MCF 10A (cell line): ENCODE results near the gene UGT1A3. TPM values are rescaled to one million over a fixed set of nuclear protein-coding genes. Genes with fewer than 3 reads are reported as not detected.

Experiments
- BruUV-seq: library from RNA; stranded (reverse); fragments of 400-500 nt; replicated peaks from 2 replicates; lab custom pipeline; 2021; lab: Mats Ljungman, UMichigan
- CTCF ChIA-PET: fragments of 300-600 bp; sonication (Branson Sonifier 250); formaldehyde crosslinking; extraction: SDS; loops from one replicate; lab custom pipeline; 2021; ENCODE audit warnings: antibody characterized with exemption, inconsistent platforms; lab: Yijun Ruan, JAX
- POLR2A ChIA-PET: fragments of 300-600, 350-650 bp; sonication (Branson Sonifier 250); formaldehyde crosslinking; extraction: SDS; loops from one replicate; lab custom pipeline; 2020; ENCODE audit warnings: antibody characterized with exemption, inconsistent platforms; lab: Yijun Ruan, JAX
- DNase-seq: peaks from one replicate; pipeline ENCODE4 v3.0.0-alpha.2; 2018; ENCODE audit not compliant: unreplicated experiment
- H3K27ac Mint-ChIP-seq: one replicate; pipeline ENCODE4 v1.8.0; 2022; ENCODE audit warnings: mild to moderate bottlenecking, low read depth, mixed read lengths; ENCODE audit not compliant: unreplicated experiment
- H3K27me3 Mint-ChIP-seq: one replicate; pipeline ENCODE4 v1.8.0; 2022; ENCODE audit warnings: mixed read lengths; ENCODE audit not compliant: insufficient read depth, unreplicated experiment
- H3K36me3 Mint-ChIP-seq: one replicate; pipeline ENCODE4 v1.8.0; 2022; ENCODE audit warnings: mild to moderate bottlenecking, moderate library complexity, mixed read lengths; ENCODE audit not compliant: insufficient read depth, unreplicated experiment
- H3K4me1 Mint-ChIP-seq: one replicate; pipeline ENCODE4 v1.8.0; 2022; ENCODE audit warnings: mixed read lengths; ENCODE audit not compliant: insufficient read depth, unreplicated experiment
- H3K4me3 Mint-ChIP-seq: one replicate; pipeline ENCODE4 v1.8.0; 2022; ENCODE audit warnings: mild to moderate bottlenecking, moderate library complexity, mixed read lengths; ENCODE audit not compliant: unreplicated experiment
- H3K9me3 Mint-ChIP-seq: one replicate; pipeline ENCODE4 v1.8.0; 2022; ENCODE audit warnings: mixed read lengths; ENCODE audit not compliant: unreplicated experiment
- intact Hi-C: fragments of 100-400 bp; cut with micrococcal nuclease; formaldehyde crosslinking; loops from 2 replicates; pipeline ENCODE4 v1.14.1; 2022
- total RNA-seq: library from RNA; stranded (reverse); gene quantifications from 2 replicates; pipeline ENCODE4 v1.2.3, GENCODE V29; 2022
- TF ChIP-seq, protein P1 (sequence below): fragments of 200-600 bp; IDR thresholded peaks from one replicate; pipeline ENCODE4 v1.8.0; 2022; ENCODE audit warnings: antibody characterized with exemption, mild to moderate bottlenecking; ENCODE audit not compliant: unreplicated experiment

Gene UGT1A3
- total RNA-seq, 1 experiment from 2014 or later, result not detected

DNA sequence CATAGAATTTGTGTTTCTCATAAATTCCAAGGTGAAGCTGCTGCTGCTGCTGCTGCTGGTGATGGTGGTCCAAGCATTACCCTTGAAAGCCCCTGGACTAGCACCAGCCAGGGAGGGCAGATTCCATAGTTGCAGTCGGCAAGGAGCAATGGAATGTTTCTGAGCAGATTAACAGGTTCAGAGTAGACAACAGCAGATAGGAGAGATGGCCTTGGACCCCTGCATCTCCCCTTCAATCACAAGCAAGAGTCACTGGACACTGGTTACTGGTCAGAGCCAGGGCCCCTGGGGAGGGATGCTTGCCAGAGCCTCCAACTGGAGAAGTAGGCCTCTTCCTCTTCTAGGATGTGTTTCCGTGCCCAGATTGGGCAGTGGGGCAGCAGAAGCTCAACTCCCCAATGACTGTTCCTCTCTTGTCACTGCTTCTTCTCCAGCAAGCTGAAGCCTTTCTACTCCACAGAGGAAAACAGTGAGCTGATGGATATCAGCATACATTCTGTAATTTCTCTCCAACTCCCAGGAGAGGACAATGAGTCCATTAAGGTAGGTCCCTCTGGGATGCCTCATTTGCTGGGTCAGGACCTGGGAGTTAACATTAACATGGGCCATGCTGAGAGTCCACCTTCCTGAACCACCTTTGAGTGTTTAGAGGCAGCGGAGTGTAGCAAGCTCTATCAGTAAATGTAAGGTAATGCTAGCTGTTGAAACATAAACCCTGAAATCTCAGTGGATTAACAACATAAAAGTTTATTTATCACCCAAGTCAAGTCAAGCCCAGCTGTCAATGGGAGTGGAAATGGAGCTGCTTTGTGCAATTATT is 84.6 kb downstream of the UGT1A3 start:
- no peaks in the 10 kb centered on the region for H3K4me1 Mint-ChIP-seq
- intact Hi-C loops, result no loop called here
- POLR2A ChIA-PET, result no interaction called here
- CTCF ChIA-PET, result no interaction called here
- no peak overlapping the region for H3K27ac Mint-ChIP-seq
- no peaks in the 10 kb centered on the region for H3K36me3 Mint-ChIP-seq
- TF ChIP-seq, protein P1, sequence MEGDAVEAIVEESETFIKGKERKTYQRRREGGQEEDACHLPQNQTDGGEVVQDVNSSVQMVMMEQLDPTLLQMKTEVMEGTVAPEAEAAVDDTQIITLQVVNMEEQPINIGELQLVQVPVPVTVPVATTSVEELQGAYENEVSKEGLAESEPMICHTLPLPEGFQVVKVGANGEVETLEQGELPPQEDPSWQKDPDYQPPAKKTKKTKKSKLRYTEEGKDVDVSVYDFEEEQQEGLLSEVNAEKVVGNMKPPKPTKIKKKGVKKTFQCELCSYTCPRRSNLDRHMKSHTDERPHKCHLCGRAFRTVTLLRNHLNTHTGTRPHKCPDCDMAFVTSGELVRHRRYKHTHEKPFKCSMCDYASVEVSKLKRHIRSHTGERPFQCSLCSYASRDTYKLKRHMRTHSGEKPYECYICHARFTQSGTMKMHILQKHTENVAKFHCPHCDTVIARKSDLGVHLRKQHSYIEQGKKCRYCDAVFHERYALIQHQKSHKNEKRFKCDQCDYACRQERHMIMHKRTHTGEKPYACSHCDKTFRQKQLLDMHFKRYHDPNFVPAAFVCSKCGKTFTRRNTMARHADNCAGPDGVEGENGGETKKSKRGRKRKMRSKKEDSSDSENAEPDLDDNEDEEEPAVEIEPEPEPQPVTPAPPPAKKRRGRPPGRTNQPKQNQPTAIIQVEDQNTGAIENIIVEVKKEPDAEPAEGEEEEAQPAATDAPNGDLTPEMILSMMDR, result no peak
- no TSS peak for BruUV-seq
- peaks cover 13% of the 10 kb centered on the region for H3K27me3 Mint-ChIP-seq
- H3K9me3 Mint-ChIP-seq, result no peaks in the 10 kb centered on the region
- no peak for DNase-seq
- no peak overlapping the region for H3K4me3 Mint-ChIP-seq

DNA sequence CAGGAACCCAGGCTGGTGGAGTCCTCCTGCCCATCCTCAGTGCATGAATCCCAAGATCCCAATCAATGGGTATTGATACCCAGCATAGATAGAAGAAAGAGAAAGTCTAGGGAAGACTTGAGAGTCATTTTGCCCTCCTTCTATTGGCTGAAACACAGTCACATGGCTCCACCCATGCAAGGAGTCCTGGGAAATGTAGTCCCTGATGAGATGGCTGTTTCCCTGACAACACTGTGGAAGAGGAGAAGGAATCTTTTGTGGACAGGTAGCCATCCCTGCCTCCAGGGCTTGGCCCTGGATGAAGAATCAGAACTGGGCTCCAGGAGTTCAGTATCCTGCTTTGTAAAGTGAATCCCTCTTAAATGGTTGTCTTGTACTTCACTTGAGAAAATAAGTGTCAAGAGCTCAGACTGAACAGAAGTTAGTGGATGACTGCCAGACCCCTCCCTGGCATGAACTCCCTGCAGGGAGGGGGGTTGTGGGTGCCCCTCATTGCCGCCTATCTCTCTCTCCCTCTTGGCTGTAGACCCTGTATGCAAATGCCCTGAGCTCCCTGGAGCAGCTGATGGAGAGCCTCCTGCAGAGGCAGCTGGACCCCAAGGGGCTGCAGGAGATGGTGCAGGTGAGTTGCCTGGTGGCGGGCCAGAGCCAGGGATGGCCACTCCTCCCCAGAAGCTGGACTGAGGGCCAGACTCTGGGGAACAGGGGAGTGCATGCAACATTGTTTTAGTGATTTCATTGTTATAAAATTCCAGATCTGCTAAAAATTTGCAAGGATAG is 85.4 kb downstream of the UGT1A3 start:
- TF ChIP-seq, protein P1, result no peak
- peaks cover 12% of the 10 kb centered on the region for H3K27me3 Mint-ChIP-seq
- H3K36me3 Mint-ChIP-seq, result no peaks in the 10 kb centered on the region
- H3K9me3 Mint-ChIP-seq, result no peaks in the 10 kb centered on the region
- BruUV-seq, result no TSS peak
- intact Hi-C loops, result no loop called here
- ChIA-PET CTCF (interaction anchor here (0.7 kb wide), 1 partner anchor 103 kb away, joined by 3 read pairs; no protein-coding TSS in a partner anchor), POLR2A (no interaction called here)
- H3K4me1 Mint-ChIP-seq, result no peaks in the 10 kb centered on the region
- no peak overlapping the region for H3K27ac Mint-ChIP-seq
- no peak overlapping the region for H3K4me3 Mint-ChIP-seq
- peak; percentile 16 for DNase-seq

DNA sequence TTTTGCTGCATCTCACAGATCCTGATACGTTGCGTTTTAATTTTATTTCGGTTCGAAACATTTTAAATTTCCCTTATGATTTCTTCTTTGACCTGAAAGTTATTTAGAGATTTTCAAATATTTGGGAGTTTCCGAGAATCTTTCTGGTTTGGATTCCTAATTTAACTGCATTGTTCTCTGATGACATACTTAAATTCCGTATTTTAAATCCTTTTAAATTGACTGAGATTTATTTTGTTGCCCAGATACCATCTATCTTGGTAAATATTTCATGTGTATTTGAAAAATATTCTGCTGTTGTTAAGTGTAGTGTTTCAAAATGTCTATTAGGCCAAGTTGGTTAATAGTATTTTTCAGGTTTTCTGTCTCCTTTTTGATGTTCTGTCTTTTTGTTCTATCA is 87.0 kb downstream of the UGT1A3 start:
- Mint-ChIP-seq H3K9me3 (no peaks in the 10 kb centered on the region), H3K27ac (no peak overlapping the region), H3K36me3 (no peaks in the 10 kb centered on the region), H3K4me3 (no peak overlapping the region), H3K27me3 (no peaks in the 10 kb centered on the region), H3K4me1 (no peaks in the 10 kb centered on the region)
- ChIA-PET POLR2A (no interaction called here), CTCF (no interaction called here)
- no peak for DNase-seq
- intact Hi-C loops, result no loop called here
- no TSS peak for BruUV-seq
- TF ChIP-seq, protein P1, result no peak

DNA sequence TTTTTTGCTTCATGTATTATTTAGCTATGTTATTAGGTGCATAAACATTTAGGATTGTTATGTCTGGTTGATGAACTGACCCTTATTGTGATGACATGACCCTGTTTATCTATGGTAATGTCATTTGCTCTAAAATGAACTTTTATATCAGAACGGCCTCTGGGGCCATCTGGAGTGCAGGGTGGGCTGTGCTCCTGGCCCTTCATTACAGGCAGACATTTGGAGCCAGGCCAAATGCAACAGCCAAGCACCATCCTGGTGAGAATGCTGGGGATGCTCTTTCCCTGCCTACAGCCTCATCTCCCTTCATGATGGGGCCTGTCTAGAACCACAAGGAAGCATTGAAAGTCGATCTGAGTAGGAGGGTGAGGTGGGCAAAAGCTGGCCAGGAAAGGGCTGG is 87.5 kb downstream of the UGT1A3 start:
- no TSS peak for BruUV-seq
- no peak for DNase-seq
- no peak overlapping the region for H3K4me3 Mint-ChIP-seq
- no peaks in the 10 kb centered on the region for H3K4me1 Mint-ChIP-seq
- TF ChIP-seq, protein P1, result no peak
- no peaks in the 10 kb centered on the region for H3K9me3 Mint-ChIP-seq
- intact Hi-C loops, result no loop called here
- H3K27ac Mint-ChIP-seq, result no peak overlapping the region
- POLR2A ChIA-PET, result no interaction called here
- no peaks in the 10 kb centered on the region for H3K36me3 Mint-ChIP-seq
- no peaks in the 10 kb centered on the region for H3K27me3 Mint-ChIP-seq
- CTCF ChIA-PET, result no interaction called here
